NCI-H526 treated with DMSO at 0.1 percent for 48 hours (cell line): ENCODE results near the gene PHF12.
"Not testable (repeated sequence)": the region's sequence is repeated elsewhere in the genome, so short reads cannot be mapped to it uniquely, and the experiment has no call there.

Experiments used
- DNase-seq: peaks from one replicate; lab custom pipeline; 2025; lab: John Stamatoyannopoulos, UW

The PHF12 gene

DNA sequence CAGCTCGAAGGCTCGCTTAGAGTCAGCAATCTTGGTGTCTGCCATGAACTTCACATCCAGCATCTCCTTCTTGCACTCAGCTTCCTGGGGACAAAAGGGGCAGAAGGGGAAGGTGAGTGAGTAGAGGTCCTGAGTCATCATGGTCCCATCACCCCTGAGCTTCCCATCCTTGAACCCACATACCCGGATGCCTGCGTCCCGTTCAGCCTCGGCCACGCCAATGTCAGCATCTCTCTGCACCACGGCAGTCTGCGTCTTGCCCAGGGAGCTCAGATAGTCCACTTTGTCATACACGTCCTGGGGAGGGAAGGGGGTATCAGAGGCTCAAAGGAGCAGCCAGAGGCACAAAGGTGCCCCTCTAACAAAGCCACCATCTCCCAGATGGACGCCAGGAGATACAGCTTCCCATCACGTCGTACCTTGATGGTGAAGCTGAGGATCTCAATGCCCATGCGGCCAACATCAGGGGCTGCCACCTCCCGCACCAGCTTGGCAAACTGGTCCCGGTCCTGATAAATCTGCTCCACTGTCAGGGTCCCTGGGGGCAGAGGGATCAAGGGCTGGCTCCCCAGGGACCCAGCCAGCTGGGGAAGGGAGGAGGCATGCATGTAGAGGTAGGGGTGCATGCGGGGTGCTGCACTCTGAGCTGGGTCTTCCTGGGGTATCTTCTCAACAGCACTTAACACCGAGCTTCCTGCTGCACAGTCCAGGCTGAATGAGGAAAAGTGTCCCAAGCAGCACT lies 69.0 kb downstream of the PHF12 start:
- DNase-seq = no peak

DNA sequence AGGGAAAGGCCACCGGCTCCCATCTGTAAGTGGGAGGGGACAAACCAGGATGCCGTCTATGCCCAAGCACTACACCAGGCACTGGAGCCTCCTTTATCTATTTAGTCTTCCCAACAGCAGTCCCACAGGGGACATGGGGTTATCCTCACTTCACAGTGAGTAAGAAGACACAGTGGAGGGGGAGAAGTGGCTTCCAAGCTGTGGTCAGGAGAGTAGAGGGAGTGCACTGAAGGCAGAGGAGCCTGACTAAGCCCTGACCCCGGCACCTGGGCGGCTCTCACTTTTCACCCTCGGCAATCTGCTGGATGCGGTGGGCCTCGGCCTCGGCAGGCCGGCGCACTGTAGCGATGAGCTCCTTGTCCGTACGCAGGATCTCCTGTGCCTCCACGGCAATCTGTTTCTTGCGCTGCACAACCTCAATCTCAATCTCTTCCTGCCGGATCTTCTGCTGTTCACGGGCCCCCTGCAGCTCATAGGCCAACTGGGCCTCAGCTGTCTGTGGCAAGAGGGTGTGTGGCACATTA lies 69.7 kb downstream of the PHF12 start:
- no peak for DNase-seq

DNA sequence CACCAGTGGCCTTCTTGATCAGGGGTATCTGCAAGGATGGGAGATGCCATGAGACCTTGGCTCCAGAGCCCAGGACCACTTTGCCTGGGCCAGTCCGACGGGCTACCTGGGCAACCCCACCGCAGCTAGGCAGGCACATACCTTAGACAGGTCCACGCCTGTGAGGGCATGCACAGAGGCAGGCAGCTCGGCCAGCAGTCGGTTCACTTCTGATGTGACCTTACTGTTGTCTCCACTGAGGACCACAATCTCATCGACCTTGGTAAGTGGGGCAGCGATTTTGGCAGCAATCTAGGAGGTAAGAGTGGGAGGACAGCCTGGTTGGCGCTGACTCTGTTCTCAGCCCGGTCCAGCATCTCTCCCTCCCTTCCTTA lies 70.8 kb downstream of the PHF12 start:
- no peak for DNase-seq

DNA sequence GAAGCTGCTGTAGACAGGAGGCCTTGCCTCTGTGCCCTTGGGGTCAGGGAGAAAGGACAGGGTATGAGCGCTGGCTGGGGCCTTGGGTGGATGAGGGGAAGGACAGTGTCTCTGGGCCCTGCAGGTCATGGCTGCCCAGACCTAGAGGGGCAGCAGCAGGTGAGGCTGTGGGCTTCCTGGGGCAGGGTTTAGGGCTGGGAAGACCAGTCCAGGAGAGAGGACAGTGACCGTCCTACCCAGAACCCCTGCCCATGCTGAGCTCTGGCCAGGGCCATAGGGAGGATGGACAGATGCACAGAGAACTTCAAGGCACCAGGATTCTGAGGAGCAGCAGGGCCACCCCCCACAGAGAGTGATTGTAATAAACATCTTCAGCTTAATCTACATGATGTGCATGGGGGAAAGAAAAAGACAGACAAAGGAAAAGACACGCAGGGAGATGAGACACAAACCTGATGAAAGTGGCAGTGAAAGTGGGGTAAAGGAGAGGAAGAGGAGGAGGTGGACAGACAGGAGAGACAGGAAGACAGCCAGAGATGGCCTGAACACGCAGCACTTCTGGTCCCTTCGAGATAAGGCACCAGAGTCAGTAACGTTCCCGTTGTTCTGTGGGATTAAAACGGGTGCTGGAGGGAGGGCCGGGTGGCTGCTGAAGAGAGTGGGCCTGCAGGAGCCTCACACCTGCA lies 71.3 kb downstream of the PHF12 start:
- no peak for DNase-seq

DNA sequence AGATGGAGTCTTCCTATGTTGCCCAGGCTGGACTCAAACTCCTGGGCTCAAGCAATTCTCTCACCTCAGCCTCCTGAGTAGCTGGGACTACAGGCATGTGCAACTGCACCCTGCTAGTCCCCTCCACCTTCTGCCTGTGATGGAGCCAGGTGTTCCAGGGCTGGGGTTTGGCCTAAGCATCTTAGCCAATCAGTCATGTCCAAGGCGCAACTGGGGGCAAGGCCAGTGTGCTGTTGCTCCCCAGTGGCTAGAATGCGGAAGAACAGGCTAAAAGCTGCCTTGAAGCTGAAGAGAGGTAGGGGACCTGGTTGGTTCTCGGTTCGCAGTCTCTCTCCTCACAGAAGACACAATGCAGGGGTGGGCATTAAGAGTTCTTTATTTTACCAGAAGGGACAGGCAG lies 72.3 kb downstream of the PHF12 start:
- DNase-seq = peak; percentile 17

DNA sequence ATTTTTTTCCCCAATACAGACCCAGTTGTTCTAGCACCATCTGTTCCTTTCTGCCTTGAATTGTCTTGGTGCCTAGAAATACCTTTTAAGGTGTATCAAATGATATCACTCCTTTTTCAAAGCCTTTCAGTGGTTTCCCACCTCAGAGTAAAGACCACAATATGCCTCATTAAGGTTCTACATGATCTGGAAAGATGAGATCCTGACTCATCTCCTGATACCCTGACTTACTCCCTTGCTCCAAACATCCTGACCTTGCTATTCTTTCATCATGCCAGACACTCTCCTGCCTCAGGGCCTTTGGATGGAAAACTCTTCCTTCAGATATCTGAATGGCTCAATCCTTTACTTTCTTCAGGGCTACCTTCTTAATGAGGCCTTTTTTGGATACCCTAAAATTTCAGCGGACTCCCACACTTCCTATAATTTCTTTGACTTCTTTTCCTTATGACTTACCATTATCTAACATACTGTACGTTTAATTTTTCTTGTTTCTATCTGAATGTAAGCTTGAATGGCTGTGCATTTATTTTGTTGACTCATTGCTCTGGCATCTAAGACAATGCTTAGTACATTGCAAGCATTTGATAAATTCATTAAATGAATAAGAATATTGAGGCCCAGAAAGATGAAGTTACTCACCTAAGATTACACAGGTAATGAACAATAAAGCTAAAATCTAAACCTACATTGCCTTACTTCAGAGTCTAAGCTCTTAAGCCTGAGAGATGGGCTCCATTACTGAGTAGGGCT lies 73.0 kb downstream of the PHF12 start:
- DNase-seq = no peak

DNA sequence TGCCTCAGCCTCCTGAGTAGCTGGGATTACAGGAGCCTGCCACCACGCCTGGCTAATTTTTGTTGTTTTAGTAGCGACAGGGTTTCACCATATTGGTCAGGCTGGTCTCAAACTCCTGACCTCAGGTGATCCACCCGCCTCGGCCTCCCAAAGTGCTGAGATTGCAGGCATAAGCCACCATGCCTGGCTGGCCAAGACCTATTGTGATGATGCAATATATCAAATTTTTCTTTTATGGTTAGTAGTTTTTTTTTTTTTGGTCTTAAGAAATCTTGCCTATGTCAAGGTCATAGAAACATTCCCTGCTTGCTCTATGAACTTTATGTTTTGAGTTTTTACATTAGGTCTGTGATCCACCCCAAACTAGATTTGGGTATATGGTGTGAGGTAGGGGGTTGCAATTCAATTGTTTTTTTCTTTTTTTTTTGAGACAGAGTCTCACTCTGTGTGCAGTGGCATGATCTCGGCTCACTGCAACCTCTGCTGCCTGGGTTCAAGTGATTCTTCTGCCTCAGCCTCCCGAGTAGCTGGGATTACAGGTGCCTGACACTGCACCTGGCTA lies 74.1 kb downstream of the PHF12 start:
- not testable (repeated sequence) for DNase-seq

DNA sequence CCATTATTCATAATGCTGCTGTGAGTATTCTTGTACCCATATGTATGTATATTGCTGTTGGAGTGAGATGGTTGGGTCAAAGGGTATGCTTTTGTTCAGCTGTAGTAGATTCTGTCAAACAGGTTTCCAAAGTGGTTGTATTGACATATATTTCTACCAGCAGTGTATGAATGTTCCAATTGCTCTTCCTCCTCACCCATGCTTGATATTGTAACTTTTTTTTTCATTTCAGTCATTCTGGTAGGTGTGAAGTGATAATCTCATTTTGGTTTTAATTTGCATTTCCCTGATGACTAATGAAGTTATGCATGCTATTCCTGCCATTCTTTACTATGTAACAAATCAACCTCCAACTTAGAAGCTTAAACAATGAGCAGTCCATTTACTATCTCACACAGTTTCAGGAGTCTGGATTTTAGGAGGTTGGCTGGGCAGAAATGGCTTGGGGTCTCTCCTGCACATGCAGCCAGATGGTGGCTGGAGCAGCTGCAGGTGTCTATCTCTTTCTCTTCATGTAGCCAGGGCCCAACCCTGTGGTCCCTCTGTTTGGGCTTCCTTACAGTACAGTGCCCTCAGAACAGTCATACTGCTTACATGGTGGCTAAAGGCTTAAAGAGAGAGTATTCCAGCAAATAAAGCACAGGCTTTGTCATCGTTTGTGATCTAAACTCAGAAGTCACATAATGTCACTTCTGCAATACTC lies 75.3 kb downstream of the PHF12 start:
- no peak for DNase-seq

DNA sequence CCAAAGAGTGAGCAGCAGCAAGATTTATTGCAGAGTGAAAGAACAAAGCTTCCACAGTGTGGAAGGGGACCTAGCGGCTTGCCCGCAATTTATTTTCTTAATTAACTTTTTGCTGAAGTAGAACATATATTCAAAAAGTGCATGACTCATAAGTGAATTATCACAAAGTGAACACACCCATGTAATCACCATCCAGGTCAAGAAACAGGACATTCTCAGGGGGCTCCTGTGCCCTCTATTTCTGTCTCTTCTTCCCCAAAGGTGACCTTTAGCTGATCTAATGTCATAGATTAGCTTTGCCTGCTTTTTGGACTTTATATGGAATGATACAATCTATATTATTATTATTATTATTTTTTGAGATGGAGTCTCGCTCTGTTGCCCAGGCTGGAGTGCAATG lies 76.6 kb downstream of the PHF12 start:
- DNase-seq = no peak

DNA sequence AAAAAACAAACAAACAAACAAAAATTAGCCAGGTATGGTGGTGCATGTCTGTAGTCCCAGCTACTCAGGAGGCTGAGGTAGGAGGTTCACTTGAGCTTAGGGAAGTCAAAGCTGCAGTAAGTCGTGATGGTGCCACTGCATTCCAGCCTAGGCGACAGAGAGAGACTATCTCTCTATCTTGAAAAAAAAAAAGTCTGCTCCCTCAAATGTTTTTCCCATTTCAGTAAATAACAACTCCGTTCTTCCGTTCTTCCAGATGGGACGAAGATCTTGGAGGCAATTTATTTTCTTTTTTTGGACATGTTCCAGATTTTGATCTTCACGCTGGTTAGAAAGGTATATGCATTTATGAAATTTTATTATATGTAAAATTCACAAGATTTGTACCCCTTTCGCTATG lies 77.5 kb downstream of the PHF12 start:
- DNase-seq = no peak

DNA sequence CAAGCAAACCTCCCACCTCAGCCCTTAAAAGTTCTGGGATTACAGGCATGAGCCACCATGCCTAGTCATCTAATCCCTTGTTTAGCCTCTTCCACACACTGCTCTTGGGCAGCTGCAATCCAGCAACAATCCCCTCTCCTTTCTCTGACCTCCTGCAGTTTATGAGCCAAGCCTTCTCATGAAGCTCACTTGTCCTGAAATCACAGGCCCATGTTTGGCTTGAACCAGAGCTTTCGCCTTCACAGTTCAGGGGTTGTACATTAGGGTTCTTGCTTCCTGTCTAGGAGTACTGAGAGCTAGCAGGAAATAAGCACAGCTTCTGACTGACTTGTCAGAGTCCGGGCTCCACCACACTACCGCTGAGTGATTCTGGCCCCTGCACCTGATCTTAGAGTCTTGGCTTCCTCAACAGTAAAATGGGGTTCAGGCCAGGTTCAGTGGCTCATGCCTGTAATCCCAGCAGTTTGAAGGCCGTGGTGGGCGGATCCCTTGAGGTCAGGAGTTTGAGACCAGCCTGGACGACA lies 80.2 kb downstream of the PHF12 start:
- DNase-seq = no peak

DNA sequence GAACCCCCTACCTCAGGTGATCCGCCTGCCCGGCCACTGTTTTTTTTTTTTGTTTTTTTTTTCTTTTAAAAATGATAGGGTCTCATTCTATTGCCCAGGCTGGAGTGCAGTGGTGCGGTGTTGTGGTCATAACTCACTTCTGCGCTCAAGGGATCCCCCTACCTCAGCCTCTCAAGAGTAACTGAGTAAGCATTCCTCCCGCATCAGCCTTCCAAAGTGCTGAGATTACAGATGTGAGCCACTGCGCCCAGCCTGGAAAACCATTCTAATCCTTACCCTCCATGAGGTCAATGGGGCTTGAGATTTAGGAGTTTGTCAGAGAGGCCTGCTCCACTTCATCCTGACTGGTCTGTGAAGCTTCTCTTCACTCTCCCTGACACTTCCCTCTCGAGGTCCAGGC lies 84.0 kb downstream of the PHF12 start:
- no peak for DNase-seq

DNA sequence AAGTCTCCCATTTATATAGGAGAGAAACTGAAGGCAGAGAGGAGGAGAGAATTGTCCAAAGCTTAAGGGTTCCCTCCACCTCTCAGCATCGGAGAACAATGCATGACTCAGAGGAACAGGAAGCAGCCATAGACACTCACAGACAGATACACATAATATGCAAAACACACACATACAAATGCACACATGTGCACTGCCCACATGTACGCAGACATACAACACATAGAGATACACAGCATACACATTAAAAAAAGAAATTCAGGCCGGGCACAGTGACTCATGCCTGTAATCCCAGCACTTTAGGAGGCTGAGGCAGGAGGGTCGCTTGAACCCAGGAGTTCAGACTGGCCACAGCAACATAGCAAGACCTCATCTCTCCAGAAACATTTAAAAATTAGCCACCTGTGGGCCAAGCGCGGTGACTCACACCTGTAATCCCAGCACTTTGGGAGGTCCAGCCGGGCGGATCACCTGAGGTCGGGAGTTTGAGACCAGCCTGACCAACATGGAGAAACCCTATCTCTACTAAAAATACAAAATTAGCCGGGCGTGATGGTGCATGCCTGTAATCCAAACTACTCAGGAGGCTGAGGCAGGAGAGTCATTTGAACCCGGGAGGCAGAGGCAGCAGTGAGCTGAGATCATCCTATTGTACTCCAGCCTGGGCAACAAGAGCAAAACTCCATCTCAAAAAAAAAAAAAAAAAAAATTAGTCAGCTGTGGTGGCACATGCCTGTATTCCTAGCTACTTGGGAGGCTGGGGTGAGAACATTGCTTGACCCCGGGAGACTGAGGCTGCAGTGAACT lies 85.2 kb downstream of the PHF12 start:
- no peak for DNase-seq

DNA sequence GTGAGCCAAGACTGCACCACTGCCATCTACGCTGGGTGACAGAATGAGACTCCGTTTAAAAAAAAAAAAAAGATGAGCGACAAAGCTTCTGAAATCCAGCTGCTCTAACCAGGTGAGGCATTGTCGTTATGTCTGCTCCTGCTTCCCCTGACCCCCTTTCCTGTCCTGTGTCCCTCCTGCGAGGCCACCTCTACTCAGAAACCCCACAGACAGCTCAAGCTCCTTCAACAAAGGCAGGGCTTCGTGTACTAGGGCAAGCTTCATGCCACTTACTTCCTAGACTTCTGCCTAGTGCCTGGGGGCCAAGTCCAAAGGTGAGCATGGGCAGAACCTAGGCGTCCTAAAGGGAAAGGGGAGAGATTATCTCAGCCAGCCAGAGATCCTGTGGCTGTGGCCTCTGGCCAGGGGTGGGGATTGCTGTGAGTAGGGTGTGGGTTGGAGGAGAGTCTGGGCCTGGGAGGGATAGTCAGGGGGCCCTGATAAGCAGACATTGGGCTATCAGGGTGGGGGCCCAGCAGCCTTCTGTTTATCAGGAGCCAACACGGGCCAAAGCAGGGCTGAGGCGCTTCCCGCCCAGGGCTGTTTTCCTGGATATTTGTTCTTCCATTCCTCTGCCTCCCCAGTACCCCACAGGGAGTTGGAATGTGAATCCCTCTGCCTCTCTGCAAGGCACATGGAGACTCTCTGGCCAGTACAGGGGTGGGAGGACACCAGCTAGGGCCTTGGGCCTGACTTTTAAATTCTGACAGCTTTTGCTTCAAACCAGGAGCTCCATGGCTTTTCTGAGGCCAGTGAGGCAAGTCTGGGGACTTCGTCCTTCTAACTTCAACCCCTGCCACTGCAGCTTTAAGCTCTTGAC lies 86.1 kb downstream of the PHF12 start:
- no peak for DNase-seq

DNA sequence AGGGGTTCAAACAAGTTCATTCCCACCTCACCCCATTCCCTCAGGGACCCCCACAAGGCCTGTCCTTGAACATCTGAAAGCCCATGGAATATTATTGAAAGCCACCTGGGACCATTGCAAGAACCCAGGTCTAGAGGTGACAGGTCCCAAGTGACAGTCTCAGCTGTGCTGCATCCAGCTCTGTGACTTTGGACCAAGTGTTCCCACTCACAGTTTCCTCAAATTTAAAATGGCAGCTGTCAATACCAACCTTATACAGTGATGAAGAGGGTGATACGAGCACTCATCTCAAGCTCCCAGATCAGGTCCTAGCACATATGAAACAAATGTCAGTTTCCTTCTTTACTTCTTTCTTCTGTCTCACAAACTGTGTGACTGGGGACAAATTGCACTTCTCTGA lies 87.4 kb downstream of the PHF12 start:
- no peak for DNase-seq

DNA sequence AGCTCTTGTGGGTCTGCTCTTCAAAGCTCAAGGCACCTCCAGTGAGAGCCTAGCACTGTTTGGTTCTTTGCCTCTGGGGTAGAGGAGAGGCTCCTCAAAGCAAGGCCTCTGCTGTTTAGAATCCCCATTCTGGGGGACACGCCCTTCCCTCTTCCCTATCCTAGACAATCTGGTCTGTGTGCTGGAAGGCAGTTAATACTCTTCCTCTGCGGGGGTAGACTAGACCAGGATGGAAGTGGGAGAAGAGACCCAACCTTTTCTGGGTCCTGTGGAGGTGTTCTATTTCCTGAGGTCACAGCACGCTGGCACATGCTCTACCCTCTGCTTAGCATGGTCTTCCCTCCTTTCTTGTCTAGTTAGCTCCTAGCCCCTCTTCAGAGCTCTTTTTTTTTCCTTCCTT lies 88.8 kb downstream of the PHF12 start:
- DNase-seq = no peak

DNA sequence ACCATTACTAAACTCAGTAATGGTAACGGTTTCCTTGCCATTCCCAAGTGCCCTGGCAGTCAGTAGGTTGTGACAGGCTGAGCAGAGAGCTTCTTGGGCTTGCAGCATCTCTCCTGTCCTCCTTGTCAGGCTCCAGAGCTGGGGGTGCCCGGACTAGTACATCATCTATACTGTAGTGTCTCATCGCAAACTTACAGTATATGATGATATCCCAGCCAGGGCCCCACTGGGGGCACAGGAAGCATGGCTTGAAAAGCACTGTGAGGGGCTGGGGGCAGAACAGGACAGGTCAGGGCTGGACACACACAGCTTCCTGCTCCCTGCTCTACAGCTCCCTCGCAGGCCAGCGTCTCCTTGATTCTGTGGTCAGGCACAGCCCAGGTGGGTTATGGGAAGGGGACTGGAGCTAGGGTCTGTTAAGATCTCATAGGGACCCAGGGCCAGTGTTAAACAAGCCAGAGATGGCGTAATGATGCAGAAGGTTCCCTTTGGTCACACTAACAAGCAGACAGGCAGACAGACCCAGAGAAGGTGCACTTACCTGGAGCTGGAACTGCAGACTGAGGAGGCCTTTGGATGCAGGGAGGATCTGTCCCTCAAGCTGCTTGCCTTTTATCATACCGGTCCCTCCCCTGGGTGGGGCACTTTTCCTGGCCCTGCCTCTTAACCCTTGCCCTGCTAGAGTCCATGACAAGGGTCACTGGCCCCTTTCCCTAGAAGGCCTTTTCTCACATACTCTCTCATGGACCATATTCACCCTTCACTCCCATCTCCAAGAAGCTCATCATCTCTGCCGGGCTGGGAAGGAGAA lies 89.7 kb downstream of the PHF12 start:
- DNase-seq = no peak

DNA sequence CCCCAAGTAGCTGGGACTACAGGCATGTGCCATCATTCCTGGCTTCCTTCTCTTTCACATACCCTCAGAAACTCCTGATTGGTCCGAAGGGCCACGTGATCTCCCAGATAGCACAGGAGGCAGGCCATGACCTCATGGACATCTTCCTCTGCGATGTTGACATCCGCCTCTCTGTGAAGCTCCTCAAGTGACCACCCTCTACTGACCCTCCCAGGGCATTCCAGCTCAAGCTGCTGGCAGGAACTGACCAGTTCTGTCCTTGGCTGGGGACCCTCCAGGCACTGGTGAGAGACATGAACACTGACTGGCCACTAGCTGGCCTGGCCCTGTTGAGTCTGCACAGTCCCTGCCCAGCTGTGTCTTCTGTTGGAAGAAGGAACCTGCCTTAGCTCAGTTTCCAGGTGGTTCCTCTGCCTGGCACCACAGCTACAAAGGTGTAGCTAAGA lies 90.9 kb downstream of the PHF12 start:
- DNase-seq = no peak

DNA sequence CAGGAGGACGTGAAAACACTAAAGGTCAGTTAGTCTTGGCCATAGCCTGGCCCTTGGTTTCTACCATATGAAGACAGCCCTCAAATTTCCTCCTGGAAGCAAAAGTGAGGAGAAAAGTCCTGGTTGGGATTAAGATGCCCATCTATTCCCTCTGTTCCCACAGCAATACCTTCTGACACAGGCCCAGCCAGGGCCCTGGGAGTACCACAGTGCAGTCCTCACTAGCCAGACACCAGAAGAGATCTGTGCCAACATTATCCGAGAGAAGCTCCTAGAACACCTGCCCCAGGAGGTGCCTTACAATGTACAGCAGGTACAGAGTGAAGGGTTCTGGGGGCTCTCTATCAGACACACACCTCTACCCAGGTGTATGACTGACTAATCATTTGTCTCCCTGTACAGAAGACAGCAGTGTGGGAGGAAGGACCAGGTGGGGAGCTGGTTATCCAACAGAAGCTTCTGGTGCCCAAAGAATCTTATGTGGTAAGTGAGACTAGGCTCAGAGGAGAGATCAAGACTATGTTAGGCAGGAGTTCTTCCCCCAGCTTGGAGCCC lies 92.4 kb downstream of the PHF12 start:
- DNase-seq = no peak
